Eye (tissue), 1 donor: ENCODE results near the gene RPL3.

Experiments
- DNase-seq: peaks from one replicate; pipeline ENCODE4 v3.0.0-alpha.2; 2015

Gene RPL3

DNA sequence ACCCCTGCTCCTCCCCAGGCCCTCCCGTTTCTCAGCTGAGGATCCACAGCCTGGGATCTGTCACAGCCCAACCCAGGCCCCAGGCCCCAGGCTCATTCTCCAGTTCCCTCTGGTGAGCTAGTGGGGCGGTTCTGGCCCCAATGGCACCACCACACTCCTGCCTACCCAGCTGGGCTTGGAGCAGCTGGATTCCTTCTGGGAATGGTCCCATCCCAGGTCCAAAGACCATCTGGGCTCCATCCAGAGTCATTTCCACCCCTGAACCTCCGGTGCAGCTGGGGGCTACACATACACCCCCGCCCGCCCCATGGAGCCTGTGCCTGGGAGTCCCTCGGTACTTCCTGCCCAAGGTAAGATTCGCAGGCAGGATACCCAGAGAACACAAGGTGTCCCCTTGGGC, 39.2 kb downstream of the RPL3 start:
- DNase-seq, result no peak

DNA sequence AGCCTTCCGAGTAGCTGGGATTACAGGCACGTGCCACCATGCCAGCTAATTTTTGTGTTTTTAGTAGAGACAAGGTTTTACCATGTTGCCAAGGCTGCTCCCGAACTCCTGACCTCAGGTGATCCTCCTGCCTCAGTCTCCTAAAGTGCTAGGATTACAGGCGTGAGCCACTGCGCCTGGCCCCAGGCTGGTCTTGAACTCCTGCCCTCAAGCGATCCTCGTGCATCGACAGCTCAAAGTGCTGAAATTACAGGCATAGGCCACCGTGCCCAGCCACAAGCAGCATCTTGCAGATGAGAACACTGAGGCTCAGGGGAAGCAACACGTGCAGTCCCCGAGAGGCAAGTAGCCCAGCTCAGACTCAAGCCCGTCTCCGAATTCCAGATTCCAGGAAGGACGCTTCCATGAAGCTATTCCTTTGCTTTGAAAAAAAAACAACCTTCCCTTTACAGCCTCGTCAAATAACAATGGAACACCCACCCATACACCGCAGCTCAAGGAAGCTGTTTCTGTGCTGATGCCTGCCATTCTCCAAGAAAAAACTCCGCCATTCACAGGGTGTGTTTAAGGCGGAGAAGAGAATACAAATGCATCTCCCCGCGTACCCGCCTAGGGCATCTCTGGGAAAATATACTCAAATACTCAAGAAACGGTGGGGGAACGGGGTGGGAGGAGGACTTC, 40.1 kb downstream of the RPL3 start:
- no peak for DNase-seq

DNA sequence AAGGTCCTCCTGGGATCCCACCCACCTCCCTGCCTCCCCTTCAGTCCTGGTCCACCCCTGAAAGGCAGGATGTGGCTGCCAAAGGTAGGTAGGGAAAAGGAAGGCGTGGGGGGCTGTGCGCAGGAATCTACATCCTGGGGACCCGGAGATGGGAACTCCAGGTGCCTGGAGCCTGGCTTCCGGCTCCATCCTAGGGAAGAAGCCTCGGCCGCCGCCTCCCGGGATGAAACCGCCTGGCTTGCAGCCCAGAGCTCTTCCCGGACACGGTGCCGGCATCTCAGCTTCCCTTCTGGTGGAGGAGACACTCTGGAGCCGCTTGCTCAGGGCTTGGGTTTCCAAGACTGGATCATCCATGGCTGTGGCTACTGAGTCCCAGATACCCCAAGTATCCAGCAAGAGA, 41.4 kb downstream of the RPL3 start:
- no peak for DNase-seq

DNA sequence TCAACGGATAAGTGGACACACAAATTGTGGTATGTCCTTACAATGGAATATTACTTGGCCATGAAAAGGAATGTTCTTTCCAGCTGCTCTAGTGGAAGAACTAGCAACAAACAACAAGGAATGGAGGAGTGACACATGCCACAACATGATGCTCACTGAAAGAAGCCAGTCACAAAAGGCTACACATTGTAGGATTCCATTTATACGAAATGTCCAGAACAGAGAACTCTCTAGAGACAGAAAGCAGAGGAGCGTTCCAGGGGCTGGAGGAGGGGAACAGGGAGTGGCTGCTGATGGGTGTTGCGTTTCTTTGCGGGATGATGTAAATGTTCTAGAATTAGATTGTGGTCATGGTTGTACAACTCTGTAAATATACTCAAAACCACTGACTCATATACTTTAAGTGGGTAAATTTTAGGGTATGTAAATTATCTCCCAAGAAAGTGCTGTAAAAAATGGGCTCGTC, 42.2 kb downstream of the RPL3 start:
- no peak for DNase-seq

DNA sequence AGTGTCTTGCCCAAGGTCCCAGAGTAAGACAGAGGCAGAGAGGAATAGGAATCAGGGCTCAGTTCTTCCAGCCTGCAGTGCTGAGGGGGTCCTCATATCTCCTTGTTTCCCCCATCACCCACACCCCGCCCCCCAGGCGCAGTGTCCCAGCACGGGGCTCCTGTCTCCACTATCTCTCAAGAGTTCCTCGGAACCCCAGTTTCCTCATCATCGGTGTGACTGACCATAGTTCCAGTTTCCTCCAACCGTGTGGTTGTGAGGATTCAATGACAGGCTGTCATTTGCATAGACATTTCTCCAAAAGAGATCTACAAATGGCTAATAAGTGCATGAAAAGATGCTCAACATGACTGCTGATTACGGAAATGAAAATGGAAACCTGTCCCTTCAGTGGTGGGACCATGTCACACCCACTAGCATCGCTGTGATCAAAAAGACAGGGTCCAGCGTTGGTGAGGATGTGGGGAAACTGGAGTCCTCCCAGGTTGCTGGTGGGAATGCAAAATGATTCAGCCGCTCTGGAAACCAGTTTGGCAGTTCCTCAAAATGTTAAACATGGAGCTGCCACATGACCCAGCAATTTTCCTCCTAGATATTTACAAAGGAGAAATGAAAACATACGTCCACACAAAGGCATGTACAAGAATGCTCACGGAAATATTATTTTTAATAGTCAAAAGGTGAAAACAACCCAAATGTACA, 42.8 kb downstream of the RPL3 start:
- DNase-seq, result no peak

DNA sequence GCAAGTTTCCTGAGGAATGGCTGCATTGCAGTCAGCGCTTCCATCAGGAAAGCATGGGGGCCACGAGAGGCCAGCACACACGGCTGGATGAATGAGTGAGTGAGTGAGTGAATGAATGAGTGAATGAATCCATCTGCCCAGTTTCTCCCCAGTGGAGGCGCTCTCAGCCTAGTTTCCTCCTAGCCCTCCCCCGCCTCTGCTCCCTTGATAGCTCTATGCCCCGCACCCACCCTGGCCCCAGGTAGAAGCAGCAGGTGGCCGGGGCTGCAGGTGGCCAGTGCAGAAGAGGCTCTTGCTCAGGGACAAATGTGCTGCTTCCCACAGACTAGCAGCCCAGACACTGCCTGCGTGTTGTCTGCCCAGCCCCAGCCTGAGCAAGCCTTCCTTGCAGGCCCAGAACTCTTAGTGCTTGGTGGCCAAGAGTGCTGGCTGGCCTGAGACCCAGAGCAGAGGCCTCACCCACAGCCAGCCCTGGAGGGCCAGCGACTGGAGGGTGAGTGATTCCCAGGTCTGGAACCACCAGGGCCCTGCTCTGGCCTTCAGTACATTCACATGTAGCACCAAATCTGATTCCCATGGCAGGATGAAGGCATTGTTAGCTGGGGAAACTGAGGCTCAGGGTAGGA, 43.5 kb downstream of the RPL3 start:
- DNase-seq, result no peak

DNA sequence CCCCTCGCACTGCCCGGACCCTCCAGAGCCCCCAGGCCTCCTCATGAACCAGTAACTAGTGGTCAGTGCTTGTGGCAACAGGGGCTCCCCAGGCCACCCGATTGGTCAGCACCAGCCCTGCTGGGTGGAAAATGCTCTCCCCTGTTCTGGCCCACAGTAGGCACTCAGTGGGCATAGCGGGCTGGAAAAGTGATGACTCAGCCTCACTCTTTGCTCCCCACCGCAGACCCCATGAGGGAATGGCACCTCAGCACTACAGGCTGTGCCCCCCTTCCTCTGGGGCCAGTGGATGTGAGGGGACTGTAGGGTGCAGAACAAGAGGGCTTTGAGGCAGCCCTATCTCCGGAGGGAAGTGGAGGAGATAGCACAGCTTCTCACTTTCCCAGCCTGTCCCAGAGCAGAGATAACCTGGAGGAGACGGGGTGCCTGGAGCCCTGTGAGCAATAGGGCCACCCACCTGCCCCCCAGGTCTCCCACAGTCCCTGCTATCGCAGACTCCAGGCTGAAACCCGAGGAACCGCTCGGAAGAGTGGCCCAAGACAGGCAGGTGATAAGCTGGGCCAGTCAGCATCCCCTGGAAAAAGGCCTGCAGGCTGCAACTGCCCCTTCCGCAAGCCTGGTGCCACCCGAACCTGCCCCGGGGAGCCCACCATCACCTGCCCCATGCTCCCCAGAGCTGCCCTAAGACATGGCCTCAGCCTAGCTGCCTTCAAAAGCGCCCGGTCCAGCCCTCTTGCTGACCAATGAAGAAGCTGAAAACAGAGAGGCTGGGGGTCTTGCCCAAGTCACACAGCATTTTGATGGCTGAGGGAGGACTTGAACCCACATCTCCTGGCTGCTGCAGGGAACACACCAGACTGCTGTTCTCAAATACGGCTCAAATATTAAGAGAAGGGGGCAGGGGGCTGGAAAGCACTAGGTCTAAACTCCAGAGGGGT, 45.2 kb downstream of the RPL3 start:
- DNase-seq, result no peak

DNA sequence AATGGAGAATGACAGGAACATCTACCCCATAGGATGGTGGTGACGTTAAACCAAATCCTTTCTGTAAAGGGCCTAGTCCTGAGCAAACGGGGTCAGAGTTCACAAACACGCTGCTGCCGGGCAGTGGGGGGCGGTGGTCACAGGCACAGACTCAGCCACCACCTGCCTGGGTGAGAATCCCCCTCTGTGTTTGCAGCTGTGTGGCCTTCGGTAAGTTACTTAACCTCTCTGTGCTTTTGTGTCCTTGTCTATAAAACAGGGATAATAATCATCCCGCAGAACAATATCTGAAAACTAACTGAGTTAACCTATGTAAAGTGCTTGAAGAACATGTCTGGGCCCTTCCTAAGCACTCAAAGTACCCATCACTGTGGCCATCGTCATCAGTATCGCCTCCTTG, 48.6 kb downstream of the RPL3 start:
- DNase-seq, result no peak

DNA sequence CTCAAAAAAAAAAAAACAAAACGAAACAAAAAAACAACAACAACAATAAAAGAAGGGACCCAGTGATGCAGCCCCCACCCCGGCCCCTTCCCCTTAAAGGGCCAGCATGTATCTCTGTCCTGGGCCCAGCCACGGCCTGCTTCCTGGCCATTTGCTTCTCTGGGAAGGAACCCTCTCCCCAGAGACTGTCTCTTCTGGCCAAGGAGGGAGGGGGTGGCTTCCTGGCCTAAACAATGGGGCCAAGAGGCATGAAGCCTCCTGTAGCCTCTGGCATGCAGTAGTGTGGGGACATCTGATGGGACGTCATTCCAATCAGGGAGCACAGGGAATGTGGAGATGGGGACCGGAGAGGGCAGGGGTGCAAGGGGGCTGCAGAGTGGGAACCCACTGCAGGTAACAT, 49.1 kb downstream of the RPL3 start:
- DNase-seq, result no peak

DNA sequence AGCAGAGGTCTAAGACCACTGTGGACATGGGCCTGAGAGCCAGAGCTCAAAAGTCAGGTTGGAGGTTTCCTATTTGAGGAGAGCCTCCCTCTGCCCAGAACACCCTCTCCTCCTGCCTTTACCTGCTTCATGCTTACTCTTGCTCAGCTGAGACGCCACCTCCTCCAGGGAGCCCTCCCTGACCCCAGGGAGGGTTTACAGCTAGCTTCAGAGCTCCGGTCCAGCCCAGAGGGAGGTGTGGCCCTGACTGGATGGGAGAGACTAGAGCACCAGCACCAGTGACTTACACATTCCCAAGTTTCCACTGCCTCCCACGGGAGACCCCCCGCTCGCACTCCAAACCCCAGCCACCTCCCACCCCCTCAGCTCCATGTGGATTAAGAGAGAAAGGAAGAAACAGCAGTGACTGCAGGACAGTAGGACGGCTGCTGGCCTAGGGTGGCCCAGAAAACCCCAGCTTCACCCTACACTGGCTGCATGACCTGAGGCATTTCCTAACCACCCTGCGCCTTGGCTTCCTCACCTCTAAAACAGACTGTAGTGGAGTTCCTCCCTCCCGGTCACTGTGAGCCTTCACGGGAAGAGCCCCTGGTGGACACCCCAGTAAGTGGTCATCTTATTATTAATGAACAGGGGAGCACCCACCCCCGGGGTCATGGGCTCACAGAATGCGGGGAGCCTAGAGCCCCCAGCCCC, 50.2 kb downstream of the RPL3 start:
- DNase-seq, result no peak

DNA sequence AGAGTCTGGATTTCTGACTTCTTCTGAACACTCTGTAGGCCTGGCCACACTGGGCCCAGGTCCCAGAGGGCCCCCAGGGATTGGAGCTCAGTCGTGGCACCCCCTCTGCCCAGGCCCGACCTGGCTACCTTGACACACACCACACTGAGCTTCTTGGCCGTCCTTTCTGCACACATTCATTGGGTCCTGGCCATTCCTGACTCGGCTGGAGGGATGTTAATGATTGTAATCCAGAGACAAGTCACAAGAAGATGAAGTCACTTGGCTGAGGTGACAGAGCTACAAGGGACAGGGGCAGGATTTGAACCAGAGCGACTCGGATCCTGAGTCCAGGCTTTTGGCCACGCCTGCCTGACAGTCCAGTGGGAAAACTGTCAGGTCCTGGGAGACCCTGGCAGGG, 50.8 kb downstream of the RPL3 start:
- DNase-seq, result no peak

DNA sequence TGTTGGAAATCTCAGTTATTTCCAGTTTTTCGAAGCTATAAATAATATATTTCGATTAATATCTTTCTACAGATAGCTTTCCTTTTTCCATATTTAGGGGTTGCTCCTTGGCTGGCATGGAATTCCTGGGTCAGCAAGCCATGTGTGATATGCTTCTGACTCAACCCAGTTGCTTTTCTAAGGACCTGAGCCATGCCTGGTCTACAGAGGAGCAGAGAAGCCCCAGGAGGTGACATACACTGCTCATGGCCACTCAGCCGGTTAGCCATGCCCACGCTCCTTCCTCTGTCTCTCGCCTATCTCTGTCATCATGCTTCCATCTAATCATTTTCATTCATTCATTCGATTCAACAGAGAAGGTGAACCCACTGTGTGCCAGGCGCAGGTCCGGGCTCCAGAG, 51.4 kb downstream of the RPL3 start:
- no peak for DNase-seq

DNA sequence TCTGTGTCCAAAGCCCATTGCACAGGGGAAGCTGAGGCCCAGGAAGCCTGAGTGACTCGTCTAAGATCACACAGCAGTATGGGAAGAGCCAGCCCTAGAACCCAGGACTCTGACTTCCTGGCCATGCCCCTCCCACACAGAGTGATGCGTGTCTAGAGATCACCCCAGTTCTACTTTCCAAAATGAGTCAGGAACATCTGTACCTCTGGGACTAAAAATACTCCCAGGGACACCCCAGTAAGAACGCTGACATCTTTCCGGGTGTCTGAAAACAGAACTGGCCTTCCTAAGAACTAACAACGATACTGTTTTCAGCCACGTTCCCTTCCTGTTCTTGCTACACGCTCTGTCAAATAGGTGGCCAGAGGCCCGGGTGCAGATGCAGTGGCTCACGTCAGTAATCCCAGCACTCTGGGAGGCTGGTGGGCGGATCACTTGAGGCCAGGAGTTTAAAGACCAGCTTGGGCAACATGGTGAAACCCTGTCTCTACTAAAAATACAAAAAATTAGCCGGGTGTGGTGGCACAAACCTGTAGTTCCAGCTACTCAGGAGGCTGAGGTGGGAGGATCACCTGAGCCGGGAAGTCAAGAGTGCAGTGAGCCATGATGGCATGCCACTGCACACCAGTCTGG, 52.9 kb downstream of the RPL3 start:
- no peak for DNase-seq

DNA sequence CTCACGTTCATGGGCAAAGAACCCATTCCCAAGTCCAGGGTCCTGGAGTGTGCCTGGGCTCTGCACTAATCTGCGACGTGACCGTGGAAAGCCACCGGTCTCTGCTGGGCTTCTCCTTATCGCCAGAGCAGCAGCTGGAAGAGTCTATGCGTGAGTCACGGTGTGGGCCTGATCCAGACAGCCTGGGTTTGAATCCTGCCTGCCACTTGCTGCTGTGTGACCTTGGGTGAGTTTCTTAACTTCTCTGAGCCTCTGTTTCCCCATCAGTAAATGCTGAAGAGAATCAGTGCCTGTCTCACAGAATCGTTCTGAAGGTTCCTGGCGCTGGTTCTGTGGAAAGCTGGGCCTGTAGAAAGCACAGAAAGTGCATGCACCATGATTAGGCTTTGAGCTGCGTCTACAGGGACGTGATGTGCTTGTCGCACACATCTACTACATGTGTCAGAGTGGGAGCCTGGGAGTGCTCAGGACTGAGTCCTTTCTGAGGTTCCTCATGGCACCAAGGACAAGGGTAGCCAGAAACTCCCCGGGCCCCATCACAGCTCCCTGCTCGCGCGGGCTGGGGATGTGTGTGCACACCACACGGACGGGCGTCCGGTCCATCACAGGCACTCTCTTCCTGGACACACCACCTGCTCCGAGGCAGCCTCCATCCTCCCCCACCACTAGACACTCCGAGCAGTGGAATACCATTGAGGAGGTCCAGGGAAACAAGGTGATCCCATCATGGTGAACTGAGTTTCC, 54.1 kb downstream of the RPL3 start:
- no peak for DNase-seq

DNA sequence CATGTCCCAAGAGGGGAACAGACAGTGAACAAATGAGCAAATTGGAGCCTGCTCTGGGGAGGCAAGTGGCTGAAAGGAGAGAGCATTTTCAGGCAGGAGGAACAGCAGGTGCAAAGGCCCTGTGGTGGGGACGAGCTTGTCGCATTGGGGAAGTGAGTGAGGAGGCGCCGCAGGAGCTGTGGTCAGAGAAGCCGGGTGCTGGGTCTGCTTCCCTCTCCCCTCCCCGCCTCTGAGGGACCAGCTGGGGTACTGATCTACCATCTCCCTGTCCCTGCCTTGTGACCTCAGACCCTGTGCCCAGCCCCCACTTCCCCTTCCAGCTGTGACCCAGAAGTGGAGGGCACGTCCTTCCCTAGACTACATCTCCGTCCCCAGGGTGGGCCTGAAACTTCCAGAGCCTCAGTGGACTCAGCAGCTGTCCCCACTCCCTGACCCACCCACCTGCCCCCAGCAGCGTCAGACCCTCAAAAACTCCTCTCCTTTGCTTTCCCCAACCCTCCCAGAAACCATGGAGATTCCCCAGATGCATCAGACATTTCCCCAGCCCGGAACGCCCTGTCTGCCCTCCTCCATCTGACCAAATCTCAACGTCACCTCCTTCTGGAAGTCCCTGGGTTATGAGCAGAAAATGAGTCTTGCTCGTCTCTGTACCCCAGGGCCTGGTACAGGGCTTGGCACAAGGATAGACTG, 54.9 kb downstream of the RPL3 start:
- no peak for DNase-seq

DNA sequence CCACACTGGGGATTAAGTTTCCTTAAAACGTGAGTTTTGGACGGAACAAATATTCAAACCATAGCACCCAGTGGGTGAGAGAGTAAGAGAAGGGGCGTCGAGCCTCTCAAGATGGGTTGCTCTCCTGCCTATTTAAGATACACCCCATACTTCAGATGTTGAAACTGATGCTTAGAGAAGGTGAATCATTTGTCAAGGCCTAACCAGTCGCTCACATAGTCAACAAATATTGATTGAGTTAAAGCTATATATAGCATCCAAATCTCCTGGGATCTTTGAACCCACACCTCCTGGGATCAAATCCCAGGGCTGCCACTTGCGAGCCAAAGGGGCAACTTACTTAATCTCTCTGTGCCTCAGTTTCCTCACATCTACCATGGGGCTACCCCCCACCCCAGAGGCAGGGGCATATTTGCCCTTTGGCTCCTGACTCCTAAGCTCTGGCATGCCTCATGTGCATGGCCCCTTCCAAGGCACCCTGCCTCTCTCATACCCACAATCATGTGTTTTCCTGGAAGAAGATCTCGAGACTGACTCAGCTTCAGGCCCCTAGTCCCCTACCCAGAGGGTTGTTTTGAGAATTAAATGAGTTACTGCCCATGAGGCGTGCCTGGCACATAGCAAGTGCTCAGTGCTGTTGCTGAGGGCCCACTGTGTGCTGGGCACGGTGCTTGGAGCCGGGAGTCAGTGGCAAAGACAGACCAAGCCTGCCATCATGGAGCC, 55.6 kb downstream of the RPL3 start:
- DNase-seq, result no peak
